Activated T-cell treated with anti-CD3 and anti-CD28 coated beads, Interleukin-2, amount 50 U/mL, for 72 hours (primary cell): ENCODE results near the gene MORC3. TPM values are rescaled to one million over a fixed set of nuclear protein-coding genes. Genes with fewer than 3 reads are reported as not detected.
"Not testable (repeated sequence)": the region's sequence is repeated elsewhere in the genome, so short reads cannot be mapped to it uniquely, and the experiment has no call there.

Source experiments
- ATAC-seq, 2 donors: fragments of 150-1000 bp; cut with Tn5 transposase; replicated peaks in 1 of 2; 2 replicates each; pipeline ENCODE4 v1.10.0; 2021; ENCODE audit warnings: moderate library complexity in 2 of 2, mild to moderate bottlenecking in 1 of 2
- DNase-seq, 2 donors: peaks; one replicate each; pipeline ENCODE4 v3.0.0; 2021 to 2022; ENCODE audit warnings: mixed read lengths in 1 of 2
- H3K27ac Mint-ChIP-seq: one replicate; pipeline ENCODE4 v1.8.0; 2022; ENCODE audit warnings: mild to moderate bottlenecking, moderate library complexity, mixed read lengths
- H3K27me3 Mint-ChIP-seq: one replicate; pipeline ENCODE4 v1.8.0; 2022; ENCODE audit warnings: low read depth, mixed read lengths
- H3K36me3 Mint-ChIP-seq, 2 donors: one replicate each; pipeline ENCODE4 v1.8.0; 2022; ENCODE audit warnings: mixed read lengths in 2 of 2, mild to moderate bottlenecking in 1 of 2; ENCODE audit not compliant: insufficient read depth in 2 of 2
- H3K4me1 Mint-ChIP-seq: one replicate; pipeline ENCODE4 v1.8.0; 2022; ENCODE audit warnings: low read depth, mixed read lengths
- H3K4me3 Mint-ChIP-seq, 2 donors: one replicate each; pipeline ENCODE4 v1.8.0; 2022; ENCODE audit warnings: mild to moderate bottlenecking in 2 of 2, mixed read lengths in 2 of 2, moderate library complexity in 2 of 2
- H3K9me3 Mint-ChIP-seq, 2 donors: one replicate each; pipeline ENCODE4 v1.8.0; 2022; ENCODE audit warnings: mixed read lengths in 2 of 2
- total RNA-seq, 2 donors: library from RNA; stranded (reverse); gene quantifications; one replicate each; pipeline ENCODE4 v1.2.3, GENCODE V29; 2022

MORC3 gene, protein sequence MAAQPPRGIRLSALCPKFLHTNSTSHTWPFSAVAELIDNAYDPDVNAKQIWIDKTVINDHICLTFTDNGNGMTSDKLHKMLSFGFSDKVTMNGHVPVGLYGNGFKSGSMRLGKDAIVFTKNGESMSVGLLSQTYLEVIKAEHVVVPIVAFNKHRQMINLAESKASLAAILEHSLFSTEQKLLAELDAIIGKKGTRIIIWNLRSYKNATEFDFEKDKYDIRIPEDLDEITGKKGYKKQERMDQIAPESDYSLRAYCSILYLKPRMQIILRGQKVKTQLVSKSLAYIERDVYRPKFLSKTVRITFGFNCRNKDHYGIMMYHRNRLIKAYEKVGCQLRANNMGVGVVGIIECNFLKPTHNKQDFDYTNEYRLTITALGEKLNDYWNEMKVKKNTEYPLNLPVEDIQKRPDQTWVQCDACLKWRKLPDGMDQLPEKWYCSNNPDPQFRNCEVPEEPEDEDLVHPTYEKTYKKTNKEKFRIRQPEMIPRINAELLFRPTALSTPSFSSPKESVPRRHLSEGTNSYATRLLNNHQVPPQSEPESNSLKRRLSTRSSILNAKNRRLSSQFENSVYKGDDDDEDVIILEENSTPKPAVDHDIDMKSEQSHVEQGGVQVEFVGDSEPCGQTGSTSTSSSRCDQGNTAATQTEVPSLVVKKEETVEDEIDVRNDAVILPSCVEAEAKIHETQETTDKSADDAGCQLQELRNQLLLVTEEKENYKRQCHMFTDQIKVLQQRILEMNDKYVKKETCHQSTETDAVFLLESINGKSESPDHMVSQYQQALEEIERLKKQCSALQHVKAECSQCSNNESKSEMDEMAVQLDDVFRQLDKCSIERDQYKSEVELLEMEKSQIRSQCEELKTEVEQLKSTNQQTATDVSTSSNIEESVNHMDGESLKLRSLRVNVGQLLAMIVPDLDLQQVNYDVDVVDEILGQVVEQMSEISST
- 10 to 100 TPM; 30.2 to 32.7 TPM for total RNA-seq

DNA sequence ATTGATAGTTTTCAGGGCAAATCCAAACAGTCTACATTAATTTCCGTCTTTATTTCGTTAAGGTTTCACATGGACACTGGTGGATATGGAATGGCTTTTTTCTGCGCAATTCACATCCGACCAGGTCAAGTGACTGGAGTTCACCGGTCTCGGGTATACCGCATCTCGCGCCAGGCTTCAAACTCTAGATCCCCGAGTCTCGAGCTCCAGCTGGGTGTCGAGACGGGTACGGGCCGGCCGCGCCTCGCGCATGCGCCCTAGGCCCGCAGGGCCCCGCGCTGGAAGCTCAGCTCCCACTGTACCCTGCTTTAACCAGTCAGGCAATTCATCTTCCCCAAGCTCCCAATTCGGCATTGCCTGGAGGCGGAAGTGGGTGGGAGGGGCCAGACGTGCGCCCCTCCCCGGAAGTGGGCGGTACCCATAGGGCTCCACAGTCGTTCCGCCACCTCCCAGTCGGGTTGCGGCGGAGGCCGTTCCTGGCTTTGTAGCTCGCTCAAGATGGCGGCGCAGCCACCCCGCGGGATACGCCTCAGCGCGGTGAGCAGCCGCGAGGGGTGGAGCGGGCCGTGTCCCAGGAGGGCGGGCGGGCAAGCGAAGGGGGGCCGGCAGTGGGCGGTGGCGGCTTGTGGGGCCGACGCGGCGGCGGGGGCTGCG lies at the start of gene MORC3:
Gene MORC3, plus strand, starts transcription at position 431 of the 654 bp plus-strand sequence. Its CDS starts 68 bp downstream, at position 499.
- ATAC-seq, result peak; percentile 88 to 92
- Mint-ChIP-seq H3K4me1 (peaks cover 49% of the 10 kb centered on the region), H3K27me3 (no peaks in the 10 kb centered on the region), H3K4me3 (peak within 1 kb of the TSS; percentile 96 to 99), H3K9me3 (peaks cover 2 to 4% of the 10 kb centered on the region in 2 donors), H3K36me3 (peaks cover 13 to 37% of the 10 kb centered on the region in 2 donors), H3K27ac (peak within 1 kb of the TSS; percentile 97)
- DNase-seq, result peak; percentile 97 to 99

DNA sequence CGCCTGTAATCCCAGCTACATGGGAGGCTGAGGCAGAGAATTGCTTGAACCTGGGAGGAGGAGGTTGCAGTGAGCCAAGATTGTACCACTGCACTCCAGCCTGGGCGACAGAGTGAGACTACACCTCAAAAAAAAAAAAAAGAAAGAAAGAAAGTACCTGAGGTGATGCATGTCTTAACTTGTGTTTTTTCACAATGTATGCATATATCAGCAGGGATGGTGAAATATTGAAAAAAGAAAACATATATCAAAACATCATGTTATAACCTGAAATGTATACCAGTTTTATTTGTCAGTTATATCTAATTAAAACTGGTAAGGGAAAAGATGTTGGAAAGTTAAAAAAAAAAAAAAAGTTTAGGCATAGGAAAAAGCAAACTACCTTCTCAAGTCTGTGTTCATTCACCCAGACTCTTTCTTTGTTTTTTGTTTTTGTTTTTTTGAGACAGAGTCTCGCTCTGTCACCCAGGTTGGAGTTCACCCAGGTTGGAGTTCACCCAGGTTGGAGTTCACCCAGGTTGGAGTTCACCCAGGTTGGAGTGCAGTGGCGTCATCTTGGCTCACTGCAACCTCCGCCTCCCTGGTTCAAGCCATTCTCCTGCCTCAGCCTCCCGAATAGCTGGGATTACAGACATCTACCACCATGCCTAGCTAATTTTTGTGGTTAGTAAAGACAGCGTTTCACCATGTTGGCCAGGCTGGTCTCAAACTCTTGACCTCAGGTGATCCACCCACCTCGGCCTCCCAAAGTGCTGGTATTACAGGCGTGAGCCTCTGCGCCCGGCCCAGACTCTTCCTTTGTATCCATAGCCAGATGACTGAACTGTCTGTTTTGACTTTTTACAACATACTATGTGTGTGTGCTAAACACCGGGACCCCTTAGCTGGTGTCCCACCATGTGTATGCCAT lies 49.0 kb upstream of the MORC3 start:
- not testable (repeated sequence) for ATAC-seq, H3K4me3 Mint-ChIP-seq, H3K4me1 Mint-ChIP-seq, H3K36me3 Mint-ChIP-seq, DNase-seq, H3K27me3 Mint-ChIP-seq, H3K9me3 Mint-ChIP-seq, H3K27ac Mint-ChIP-seq

DNA sequence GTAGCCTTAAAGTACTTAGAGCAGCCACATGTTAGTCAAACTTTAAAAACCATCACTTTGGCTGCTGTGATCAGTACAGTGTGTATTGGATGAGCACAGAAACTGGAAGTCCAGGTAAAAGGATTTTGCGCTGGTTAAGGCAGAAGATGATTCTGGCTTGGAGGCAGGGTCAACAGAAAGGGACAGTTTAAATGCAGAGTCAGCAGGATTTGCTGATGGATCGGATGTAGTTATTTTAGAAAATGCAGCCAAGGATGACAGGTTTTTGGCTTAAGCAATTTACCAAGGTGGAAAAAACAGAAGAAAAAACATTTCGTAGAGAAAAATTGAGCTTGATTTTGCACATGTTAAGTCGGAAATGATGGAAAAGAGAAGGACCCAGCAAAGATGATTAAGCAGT lies 45.9 kb upstream of the MORC3 start:
- Mint-ChIP-seq H3K4me1 (no peaks in the 10 kb centered on the region), H3K36me3 (peaks cover 0 to 4% of the 10 kb centered on the region in 2 donors), H3K27me3 (no peaks in the 10 kb centered on the region), H3K4me3 (no peak overlapping the region), H3K27ac (no peak overlapping the region), H3K9me3 (no peaks in the 10 kb centered on the region)
- DNase-seq (no peak), ATAC-seq (no peak)

DNA sequence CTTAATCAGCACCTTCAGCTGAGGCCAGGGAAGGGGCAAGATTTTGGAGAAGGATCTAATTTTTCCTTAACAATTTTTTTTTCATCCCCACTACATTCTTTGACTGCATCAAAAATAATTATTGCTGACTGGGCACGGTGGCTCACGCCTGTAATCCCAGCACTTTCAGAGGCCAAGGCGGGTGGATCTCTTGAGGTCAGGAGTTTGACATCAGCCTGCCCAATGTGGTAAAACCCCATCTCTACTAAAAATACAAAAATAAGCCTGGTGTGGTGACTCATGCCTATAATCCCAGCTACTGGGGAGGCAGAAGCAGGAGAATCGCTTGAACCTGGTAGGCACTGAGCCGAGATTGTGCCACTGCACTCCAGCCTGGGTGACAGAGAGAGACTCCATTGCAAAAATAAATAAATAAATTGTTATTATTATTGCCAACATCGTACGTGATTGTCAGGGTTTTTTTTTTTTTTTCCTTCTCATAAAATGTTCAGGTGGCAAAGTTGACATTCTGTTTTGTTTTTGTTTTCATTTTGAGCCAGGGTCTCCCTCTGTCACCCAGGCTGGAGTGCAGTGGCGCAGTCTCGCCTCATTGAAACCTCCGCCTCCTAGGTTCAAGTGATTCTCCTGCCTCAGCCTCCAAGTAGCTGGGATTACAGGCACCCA lies 37.3 kb upstream of the MORC3 start:
- H3K36me3 Mint-ChIP-seq, result peaks cover 0 to 2% of the 10 kb centered on the region in 2 donors
- H3K9me3 Mint-ChIP-seq, result no peaks in the 10 kb centered on the region
- peak overlapping the region in 1 of 2 donors; percentile 48 for H3K4me3 Mint-ChIP-seq
- peaks cover 6% of the 10 kb centered on the region for H3K4me1 Mint-ChIP-seq
- peak; percentile 15 to 27 for ATAC-seq
- DNase-seq, result peak in 1 of 2 donors; percentile 27
- H3K27me3 Mint-ChIP-seq, result no peaks in the 10 kb centered on the region
- no peak overlapping the region for H3K27ac Mint-ChIP-seq

DNA sequence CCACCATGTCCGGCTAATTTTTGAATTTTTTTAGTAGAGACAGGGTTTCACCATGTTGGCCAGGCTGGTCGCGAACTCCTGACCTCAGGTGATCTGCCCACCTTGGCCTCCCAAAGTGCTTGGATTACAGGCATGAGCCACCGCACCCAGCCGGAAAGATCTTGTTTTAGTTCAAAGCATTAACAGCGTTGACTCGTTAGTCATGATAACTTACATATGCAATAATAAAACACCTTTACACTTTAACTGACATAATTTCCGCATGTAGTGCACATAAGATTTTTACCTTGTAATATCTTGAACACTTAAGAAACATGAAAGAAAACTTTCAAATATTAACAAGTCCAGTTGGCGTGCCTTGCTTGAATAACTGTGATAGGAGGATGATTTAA lies 36.8 kb upstream of the MORC3 start:
- H3K9me3 Mint-ChIP-seq, DNase-seq, H3K36me3 Mint-ChIP-seq, H3K27ac Mint-ChIP-seq, H3K27me3 Mint-ChIP-seq, ATAC-seq, H3K4me3 Mint-ChIP-seq: not testable (repeated sequence)
- peaks cover 11% of the 10 kb centered on the region for H3K4me1 Mint-ChIP-seq

DNA sequence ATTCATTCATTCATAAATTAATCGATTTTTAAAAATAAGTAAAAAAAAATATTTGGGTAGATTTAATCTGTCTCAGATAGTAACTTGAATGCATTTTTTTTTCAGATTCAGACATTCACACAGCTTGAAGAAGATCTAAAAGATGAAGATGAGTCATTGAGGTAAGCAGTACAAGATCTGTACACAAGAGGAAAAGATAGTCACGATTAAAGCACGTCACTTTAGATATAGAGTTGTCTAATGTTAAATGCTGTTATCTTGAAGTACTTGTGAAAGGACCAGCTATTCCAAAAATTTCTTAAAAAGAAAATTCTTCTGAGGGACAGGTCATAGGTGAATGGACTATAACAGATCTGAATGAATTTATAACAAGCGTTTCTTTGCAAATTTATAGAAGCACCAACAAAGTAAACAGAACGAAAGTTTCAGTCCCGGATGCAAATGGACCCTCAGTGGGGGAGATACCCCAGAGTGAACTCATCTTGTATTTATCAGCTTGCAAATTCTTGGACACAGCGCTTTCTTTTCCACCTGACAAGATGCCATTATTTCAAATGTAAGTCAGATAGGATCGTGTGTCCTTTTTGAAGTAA lies 31.2 kb upstream of the MORC3 start:
- peaks cover 26% of the 10 kb centered on the region for H3K4me1 Mint-ChIP-seq
- no peaks in the 10 kb centered on the region for H3K27me3 Mint-ChIP-seq
- H3K9me3 Mint-ChIP-seq, result no peaks in the 10 kb centered on the region
- H3K36me3 Mint-ChIP-seq, result peaks cover 8 to 9% of the 10 kb centered on the region in 2 donors
- H3K4me3 Mint-ChIP-seq, result peak overlapping the region; percentile 75 to 77
- ATAC-seq, result peak; percentile 79 to 80
- DNase-seq, result no peak
- peak overlapping the region; percentile 92 for H3K27ac Mint-ChIP-seq

DNA sequence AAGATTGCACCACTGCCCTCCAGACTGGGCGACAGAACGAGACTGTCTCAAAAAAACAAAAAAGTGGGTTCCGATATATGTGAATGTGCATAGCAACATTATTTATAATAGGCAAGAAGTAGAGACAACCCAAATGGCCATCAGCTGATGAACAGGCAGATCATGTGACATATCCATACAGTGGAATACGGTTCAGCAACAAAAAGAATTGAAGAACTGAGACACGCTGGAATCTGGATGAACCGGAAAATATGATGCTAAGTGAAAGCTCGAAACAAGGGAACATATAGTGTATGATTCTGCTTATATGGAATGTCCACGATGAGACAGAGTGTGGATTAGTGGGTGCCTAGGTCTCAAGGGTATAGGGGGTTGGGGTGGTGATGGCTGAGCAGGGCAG lies 28.5 kb upstream of the MORC3 start:
- Mint-ChIP-seq H3K4me1 (peaks cover 33% of the 10 kb centered on the region), H3K36me3 (peaks cover 8 to 9% of the 10 kb centered on the region in 2 donors), H3K27ac (no peak overlapping the region), H3K9me3 (no peaks in the 10 kb centered on the region), H3K4me3 (no peak overlapping the region), H3K27me3 (no peaks in the 10 kb centered on the region)
- no peak for DNase-seq
- ATAC-seq, result no peak

DNA sequence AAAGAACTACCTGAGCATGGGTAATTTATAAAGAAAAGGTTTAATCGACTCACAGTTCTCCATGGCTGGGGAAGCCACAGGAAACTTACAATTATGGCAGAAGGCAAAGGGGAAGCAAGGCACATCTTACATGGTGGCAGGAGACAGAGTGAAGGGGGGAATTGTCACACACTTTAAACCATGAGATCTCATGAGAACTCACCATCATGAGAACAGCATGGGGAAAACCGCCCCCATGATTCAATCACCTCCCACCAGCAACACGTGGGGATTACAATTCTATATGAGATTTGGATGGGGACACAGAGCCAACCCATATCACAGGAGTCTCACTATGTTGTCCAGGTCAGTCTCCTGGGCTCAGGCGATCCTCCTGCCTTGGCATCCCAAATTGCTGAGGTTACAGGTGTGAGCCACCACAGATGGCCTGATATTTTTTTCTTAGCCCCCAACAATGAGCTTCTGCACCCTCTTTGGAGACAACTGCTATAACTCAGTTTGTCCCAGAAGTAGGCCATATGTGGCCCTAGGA lies 22.5 kb upstream of the MORC3 start:
- Mint-ChIP-seq H3K9me3 (no peaks in the 10 kb centered on the region), H3K36me3 (peaks cover 5 to 6% of the 10 kb centered on the region in 2 donors), H3K4me1 (peaks cover 55% of the 10 kb centered on the region), H3K27me3 (no peaks in the 10 kb centered on the region), H3K4me3 (peak overlapping the region; percentile 86 to 87), H3K27ac (peak overlapping the region; percentile 88)
- ATAC-seq, result no peak
- DNase-seq, result no peak

DNA sequence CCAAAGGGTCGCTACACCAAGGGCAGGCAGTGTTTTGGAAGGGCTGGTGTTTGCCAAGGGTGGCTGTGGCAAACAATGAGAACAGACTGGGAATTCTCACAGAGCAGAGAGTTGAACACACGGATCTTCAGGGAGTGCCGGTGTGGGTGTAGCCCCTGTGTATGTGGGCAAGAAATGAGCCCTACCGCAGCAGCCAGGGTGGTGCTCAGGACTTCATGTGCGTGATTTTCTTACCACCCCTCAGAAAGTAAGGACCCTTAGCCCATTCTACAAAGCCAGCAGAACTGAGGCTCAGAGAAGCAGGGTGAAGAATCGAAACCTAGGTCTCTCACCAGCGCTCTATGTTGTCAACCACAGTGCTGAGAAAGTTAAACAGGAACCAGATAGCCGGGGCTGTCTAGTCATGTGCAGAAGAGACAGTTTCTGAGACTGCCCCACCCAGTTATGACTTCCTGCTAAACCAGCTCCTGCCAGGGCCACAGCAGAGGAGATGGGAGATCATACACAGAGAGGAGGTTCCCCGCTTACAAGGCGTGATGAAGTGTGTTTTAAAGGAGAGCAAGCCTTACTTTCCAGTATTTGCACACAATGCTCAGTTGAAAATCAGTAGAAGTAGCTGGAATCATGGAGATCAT lies 21.9 kb upstream of the MORC3 start:
- Mint-ChIP-seq H3K27ac (peak overlapping the region; percentile 88), H3K4me3 (peak overlapping the region; percentile 86 to 87), H3K4me1 (peaks cover 60% of the 10 kb centered on the region), H3K27me3 (no peaks in the 10 kb centered on the region), H3K36me3 (peaks cover 5 to 6% of the 10 kb centered on the region in 2 donors), H3K9me3 (no peaks in the 10 kb centered on the region)
- DNase-seq (peak; percentile 75 to 77), ATAC-seq (peak; percentile 95)

DNA sequence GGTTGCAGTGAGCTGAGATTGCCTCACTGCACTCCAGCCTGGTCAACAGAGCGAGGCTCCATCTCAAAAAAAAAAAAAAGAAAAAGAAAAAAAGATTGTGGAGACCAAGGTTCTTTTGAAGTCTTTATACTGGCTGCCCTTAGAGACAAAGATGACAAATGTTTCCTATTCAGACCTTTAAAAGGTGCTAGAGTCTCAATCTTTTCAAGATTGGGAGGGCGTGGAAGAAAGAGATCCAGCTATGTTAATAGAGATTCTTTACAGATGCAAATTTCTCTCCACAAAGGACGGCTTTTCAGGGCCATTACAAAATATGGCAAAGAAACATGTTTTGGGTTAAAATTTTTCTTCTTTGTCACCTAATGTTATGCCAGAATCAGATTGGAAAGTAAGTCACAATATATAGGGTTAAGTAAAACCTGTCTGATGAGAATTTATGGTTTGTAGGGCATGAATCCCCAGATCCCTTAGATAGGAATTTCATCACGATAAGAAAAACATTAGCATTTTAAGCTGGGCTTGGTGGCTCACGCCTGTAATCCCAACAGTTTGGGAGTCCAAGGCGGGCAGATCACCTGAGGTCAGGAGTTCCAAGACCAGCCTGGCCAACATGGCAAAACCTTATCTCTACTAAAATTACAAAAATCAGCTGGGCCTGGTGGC lies 13.0 kb upstream of the MORC3 start:
- Mint-ChIP-seq H3K9me3 (peaks cover 3 to 5% of the 10 kb centered on the region in 2 donors), H3K27me3 (no peaks in the 10 kb centered on the region), H3K36me3 (peaks cover 3 to 6% of the 10 kb centered on the region in 2 donors), H3K4me3 (no peak overlapping the region), H3K27ac (no peak overlapping the region), H3K4me1 (peaks cover 27% of the 10 kb centered on the region)
- ATAC-seq (no peak), DNase-seq (no peak)
